ENCODE data around the gene PDE4D. TPM values are rescaled to one million over a fixed set of nuclear protein-coding genes. Genes with fewer than 3 reads are reported as not detected.

PDE4D gene
- total and polyA plus RNA-seq, 2 experiments from 2014 or later = 4.3 to 9.7 TPM

DNA sequence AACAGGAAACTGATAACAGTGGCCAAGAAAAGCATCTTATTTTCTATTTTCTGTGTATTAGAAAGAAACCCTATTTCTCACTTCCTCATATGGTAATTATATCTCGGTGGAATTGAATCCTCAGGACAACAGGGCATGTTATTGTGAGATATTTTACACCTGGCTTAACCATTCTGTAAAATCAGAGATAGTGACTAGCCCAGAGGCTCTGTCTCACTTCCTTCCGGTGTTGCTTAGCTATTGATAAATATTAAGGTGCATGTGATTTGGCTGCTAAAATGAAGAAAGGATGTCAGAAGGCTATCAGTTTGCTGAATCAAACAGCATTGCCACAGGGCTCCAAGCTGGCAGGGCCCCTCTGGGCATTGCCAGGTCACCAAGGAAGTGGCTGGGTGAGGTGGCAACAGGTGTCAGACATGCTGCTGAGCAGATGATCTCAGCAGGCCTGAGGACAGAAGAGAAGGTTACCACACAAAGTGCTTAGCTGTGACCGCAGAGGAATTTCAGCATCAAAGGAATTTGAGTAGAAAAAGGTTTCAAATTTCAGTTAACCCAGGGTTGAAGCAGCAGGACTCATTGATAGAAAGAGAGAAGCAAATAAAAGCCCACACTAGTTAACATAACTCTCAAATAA is 330.7 kb downstream of the PDE4D start:
- in situ Hi-C loops (cut with MboI) = no loop called here
- Histone ChIP-seq H3K9me2 (ENCODE audit: insufficient read depth) (no peaks in the 10 kb centered on the region), H3K36me3 (ENCODE audit: low read depth) (no peaks in the 10 kb centered on the region), H3K4me1 (ENCODE audit: insufficient read depth) (no peaks in the 10 kb centered on the region), H3F3A (ENCODE audit: insufficient read depth) (no peaks in the 10 kb centered on the region), H3K27me3 (replicated peaks; ENCODE audit: insufficient read depth) (no peaks in the 10 kb centered on the region), H2AFZ (no peak overlapping the region), H3K27ac (no peak overlapping the region), H3K9ac (no peak overlapping the region), H3K9me3 (ENCODE audit: low read depth) (no peaks in the 10 kb centered on the region), H3K4me3 (no peak overlapping the region), H3K4me2 (ENCODE audit: unreplicated experiment) (no peak overlapping the region), H3K79me2 (ENCODE audit: insufficient read depth) (no peaks in the 10 kb centered on the region), H4K20me1 (ENCODE audit: insufficient read depth) (no peaks in the 10 kb centered on the region)
- DNase-seq = peak; percentile 22
- WGBS, 2 experiments (ENCODE audit: low coverage in 1 of 2, low lambda C conversion rate in 2 of 2, missing lambda C conversion rate in 2 of 2) = 43 to 48% methylated on average over 3 of the region's 3 CpGs
- TF ChIP-seq EZH2 (IDR thresholded peaks at IDR 0.05; ENCODE audit: insufficient read depth, poor library complexity, severe bottlenecking) = no peak
- TF ChIP-seq EZH2phosphoT487 (IDR thresholded peaks at IDR 0.05; ENCODE audit: insufficient read depth, low read depth) = no peak

DNA sequence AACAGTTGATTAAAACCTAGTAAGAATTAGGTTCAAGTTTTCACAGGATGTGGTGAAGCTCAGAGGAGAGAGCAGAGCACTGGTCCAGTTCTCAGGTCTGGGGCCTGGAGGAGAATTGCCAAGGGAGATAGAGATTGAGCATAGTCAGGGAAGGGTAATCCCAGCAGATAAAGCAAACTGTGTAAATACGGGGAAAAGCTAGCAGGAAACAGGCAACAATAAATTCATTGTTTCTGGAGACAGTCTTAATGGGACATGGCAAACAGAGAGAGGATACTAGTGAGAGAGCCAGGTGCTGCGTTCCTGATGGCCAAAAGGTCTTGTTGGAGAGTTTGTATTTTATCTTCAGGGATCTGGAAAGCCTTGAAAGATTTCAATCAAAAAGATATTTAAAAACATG is 333.0 kb downstream of the PDE4D start:
- Histone ChIP-seq H3K9ac (no peak overlapping the region), H3K9me3 (ENCODE audit: low read depth) (no peaks in the 10 kb centered on the region), H3K79me2 (ENCODE audit: insufficient read depth) (no peaks in the 10 kb centered on the region), H3K9me2 (ENCODE audit: insufficient read depth) (no peaks in the 10 kb centered on the region), H3K36me3 (ENCODE audit: low read depth) (no peaks in the 10 kb centered on the region), H3K27me3 (replicated peaks; ENCODE audit: insufficient read depth) (no peaks in the 10 kb centered on the region), H3K27ac (no peak overlapping the region), H3K4me3 (no peak overlapping the region), H3K4me2 (ENCODE audit: unreplicated experiment) (no peak overlapping the region), H4K20me1 (ENCODE audit: insufficient read depth) (no peaks in the 10 kb centered on the region), H3K4me1 (ENCODE audit: insufficient read depth) (no peaks in the 10 kb centered on the region), H3F3A (ENCODE audit: insufficient read depth) (no peaks in the 10 kb centered on the region), H2AFZ (no peak overlapping the region)
- in situ Hi-C loops (cut with MboI) = no loop called here
- DNase-seq = no peak
- no peak for TF ChIP-seq EZH2phosphoT487 (IDR thresholded peaks at IDR 0.05; ENCODE audit: insufficient read depth, low read depth)
- TF ChIP-seq EZH2 (IDR thresholded peaks at IDR 0.05; ENCODE audit: insufficient read depth, poor library complexity, severe bottlenecking) = no peak
- 26 to 28% methylated on average over 2 of the region's 2 CpGs for WGBS, 2 experiments (ENCODE audit: low coverage in 1 of 2, low lambda C conversion rate in 2 of 2, missing lambda C conversion rate in 2 of 2)

DNA sequence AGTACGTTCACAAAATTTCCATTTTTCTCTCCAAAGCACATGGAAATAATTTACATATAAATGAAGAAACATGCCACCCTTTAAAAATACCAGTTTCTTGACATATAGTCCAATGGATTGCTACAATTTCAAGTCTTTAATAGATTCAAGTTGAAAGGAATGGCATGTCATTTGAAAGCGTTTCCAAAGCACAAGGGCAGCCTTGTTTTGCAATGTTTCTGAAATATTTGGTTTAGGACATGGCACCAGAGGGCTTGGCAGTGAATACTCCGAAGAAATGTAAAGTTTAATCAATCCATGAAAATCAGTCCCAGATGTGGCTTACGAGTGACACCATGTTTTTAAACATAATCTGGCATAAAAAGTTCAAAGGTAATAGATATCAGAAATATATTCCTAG is 333.7 kb downstream of the PDE4D start:
- in situ Hi-C loops (cut with MboI) = no loop called here
- no peaks in the 10 kb centered on the region for H3K36me3 ChIP-seq (ENCODE audit: low read depth)
- H3K4me1 ChIP-seq (ENCODE audit: insufficient read depth) = no peaks in the 10 kb centered on the region
- WGBS, 2 experiments (ENCODE audit: low coverage in 1 of 2, low lambda C conversion rate in 2 of 2, missing lambda C conversion rate in 2 of 2) = 19 to 26% methylated on average over 4 of the region's 4 CpGs
- no peaks in the 10 kb centered on the region for H3K79me2 ChIP-seq (ENCODE audit: insufficient read depth)
- DNase-seq = no peak
- no peak overlapping the region for H2AFZ ChIP-seq
- no peaks in the 10 kb centered on the region for H4K20me1 ChIP-seq (ENCODE audit: insufficient read depth)
- H3K9ac ChIP-seq = no peak overlapping the region
- no peaks in the 10 kb centered on the region for H3K9me3 ChIP-seq (ENCODE audit: low read depth)
- H3K27me3 ChIP-seq (replicated peaks; ENCODE audit: insufficient read depth) = no peaks in the 10 kb centered on the region
- TF ChIP-seq EZH2 (IDR thresholded peaks at IDR 0.05; ENCODE audit: insufficient read depth, poor library complexity, severe bottlenecking) = no peak
- no peak for TF ChIP-seq EZH2phosphoT487 (IDR thresholded peaks at IDR 0.05; ENCODE audit: insufficient read depth, low read depth)
- no peaks in the 10 kb centered on the region for H3F3A ChIP-seq (ENCODE audit: insufficient read depth)
- H3K4me2 ChIP-seq (ENCODE audit: unreplicated experiment) = no peak overlapping the region
- no peaks in the 10 kb centered on the region for H3K9me2 ChIP-seq (ENCODE audit: insufficient read depth)
- no peak overlapping the region for H3K4me3 ChIP-seq
- no peak overlapping the region for H3K27ac ChIP-seq

- no peak overlapping the region for H3K4me2 ChIP-seq (ENCODE audit: unreplicated experiment)
- H3K79me2 ChIP-seq (ENCODE audit: insufficient read depth) = no peaks in the 10 kb centered on the region
- TF ChIP-seq EZH2phosphoT487 (IDR thresholded peaks at IDR 0.05; ENCODE audit: insufficient read depth, low read depth) = no peak
- TF ChIP-seq EZH2 (IDR thresholded peaks at IDR 0.05; ENCODE audit: insufficient read depth, poor library complexity, severe bottlenecking) = no peak
- H2AFZ ChIP-seq = no peak overlapping the region
- WGBS, 2 experiments (ENCODE audit: low coverage in 1 of 2, low lambda C conversion rate in 2 of 2, missing lambda C conversion rate in 2 of 2) = 48 to 56% methylated on average over 3 of the region's 3 CpGs
- no peaks in the 10 kb centered on the region for H3K36me3 ChIP-seq (ENCODE audit: low read depth)
- no peak overlapping the region for H3K27ac ChIP-seq
- no peak overlapping the region for H3K9ac ChIP-seq
- H3K27me3 ChIP-seq (replicated peaks; ENCODE audit: insufficient read depth) = no peaks in the 10 kb centered on the region
- no peaks in the 10 kb centered on the region for H3K9me2 ChIP-seq (ENCODE audit: insufficient read depth)
- in situ Hi-C loops (cut with MboI) = no loop called here
- H3K9me3 ChIP-seq (ENCODE audit: low read depth) = no peaks in the 10 kb centered on the region
- no peaks in the 10 kb centered on the region for H4K20me1 ChIP-seq (ENCODE audit: insufficient read depth)
- H3K4me1 ChIP-seq (ENCODE audit: insufficient read depth) = no peaks in the 10 kb centered on the region
- no peak for DNase-seq
- no peaks in the 10 kb centered on the region for H3F3A ChIP-seq (ENCODE audit: insufficient read depth)
- no peak overlapping the region for H3K4me3 ChIP-seq
Measured at GRCh38 chr5:59559323-59559722, 334.2 kb downstream of the PDE4D start.

- H3K9ac ChIP-seq = no peak overlapping the region
- in situ Hi-C loops (cut with MboI) = no loop called here
- no peak overlapping the region for H3K4me2 ChIP-seq (ENCODE audit: unreplicated experiment)
- no peak overlapping the region for H3K27ac ChIP-seq
- no peak overlapping the region for H2AFZ ChIP-seq
- no peaks in the 10 kb centered on the region for H3K27me3 ChIP-seq (replicated peaks; ENCODE audit: insufficient read depth)
- H4K20me1 ChIP-seq (ENCODE audit: insufficient read depth) = no peaks in the 10 kb centered on the region
- no peaks in the 10 kb centered on the region for H3K36me3 ChIP-seq (ENCODE audit: low read depth)
- DNase-seq = no peak
- WGBS, 2 experiments (ENCODE audit: low coverage in 1 of 2, low lambda C conversion rate in 2 of 2, missing lambda C conversion rate in 2 of 2) = 88 to 91% methylated on average over 1 of the region's 1 CpG
- H3K9me3 ChIP-seq (ENCODE audit: low read depth) = no peaks in the 10 kb centered on the region
- TF ChIP-seq EZH2 (IDR thresholded peaks at IDR 0.05; ENCODE audit: insufficient read depth, poor library complexity, severe bottlenecking) (no peak), EZH2phosphoT487 (IDR thresholded peaks at IDR 0.05; ENCODE audit: insufficient read depth, low read depth) (no peak)
- no peaks in the 10 kb centered on the region for H3K4me1 ChIP-seq (ENCODE audit: insufficient read depth)
- H3K4me3 ChIP-seq = no peak overlapping the region
- H3K9me2 ChIP-seq (ENCODE audit: insufficient read depth) = no peaks in the 10 kb centered on the region
- H3K79me2 ChIP-seq (ENCODE audit: insufficient read depth) = no peaks in the 10 kb centered on the region
- no peaks in the 10 kb centered on the region for H3F3A ChIP-seq (ENCODE audit: insufficient read depth)
Measured at GRCh38 chr5:59558501-59558900, 335.0 kb downstream of the PDE4D start.

Data from GM23248 (cell line).